NK-92 (cell line): ENCODE data around the gene SERPINE2.

Experiments
- DNase-seq: peaks from one replicate; lab custom pipeline; 2025; ENCODE audit not compliant: unreplicated experiment; lab: John Stamatoyannopoulos, UW

Gene SERPINE2, protein sequence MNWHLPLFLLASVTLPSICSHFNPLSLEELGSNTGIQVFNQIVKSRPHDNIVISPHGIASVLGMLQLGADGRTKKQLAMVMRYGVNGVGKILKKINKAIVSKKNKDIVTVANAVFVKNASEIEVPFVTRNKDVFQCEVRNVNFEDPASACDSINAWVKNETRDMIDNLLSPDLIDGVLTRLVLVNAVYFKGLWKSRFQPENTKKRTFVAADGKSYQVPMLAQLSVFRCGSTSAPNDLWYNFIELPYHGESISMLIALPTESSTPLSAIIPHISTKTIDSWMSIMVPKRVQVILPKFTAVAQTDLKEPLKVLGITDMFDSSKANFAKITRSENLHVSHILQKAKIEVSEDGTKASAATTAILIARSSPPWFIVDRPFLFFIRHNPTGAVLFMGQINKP

DNA sequence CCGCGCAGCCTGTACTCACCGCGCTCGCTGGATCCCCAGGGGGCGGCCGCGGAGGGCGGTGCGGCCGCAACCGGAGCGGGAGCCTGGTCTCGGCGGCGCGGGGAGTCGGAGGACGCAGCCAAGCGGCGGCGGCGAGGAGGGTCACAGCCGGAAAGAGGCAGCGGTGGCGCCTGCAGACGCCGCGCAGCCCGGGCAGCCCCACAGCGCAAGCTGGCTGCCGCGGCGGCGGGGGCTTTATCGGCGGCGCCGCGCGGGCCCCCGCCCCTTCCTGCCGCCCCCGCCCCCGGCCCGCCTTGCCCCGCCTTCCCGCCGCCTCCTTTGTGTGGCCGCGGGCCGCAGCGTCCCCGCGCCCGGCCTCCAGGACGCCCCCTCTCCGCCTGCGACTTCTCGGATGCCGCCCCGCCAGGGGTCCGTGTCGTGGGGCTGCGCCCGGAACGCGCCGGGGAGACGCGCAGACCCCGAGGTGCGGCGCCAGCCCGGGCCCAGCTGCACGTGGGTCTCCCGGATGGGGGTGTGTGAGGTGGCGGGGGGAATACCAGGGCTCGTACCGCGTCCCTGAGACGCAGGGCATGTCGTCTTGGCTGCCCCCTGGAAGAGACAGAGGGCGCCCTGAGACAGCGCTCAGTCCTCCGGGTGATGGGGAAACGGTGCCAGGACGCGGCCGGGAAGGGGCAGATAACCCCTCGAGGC is at the start of gene SERPINE2:
SERPINE2 (minus strand) TSS at position 207 of the 690 bp plus-strand sequence. CDS start 37,386 bp downstream, outside the sequence.
- no peak for DNase-seq

DNA sequence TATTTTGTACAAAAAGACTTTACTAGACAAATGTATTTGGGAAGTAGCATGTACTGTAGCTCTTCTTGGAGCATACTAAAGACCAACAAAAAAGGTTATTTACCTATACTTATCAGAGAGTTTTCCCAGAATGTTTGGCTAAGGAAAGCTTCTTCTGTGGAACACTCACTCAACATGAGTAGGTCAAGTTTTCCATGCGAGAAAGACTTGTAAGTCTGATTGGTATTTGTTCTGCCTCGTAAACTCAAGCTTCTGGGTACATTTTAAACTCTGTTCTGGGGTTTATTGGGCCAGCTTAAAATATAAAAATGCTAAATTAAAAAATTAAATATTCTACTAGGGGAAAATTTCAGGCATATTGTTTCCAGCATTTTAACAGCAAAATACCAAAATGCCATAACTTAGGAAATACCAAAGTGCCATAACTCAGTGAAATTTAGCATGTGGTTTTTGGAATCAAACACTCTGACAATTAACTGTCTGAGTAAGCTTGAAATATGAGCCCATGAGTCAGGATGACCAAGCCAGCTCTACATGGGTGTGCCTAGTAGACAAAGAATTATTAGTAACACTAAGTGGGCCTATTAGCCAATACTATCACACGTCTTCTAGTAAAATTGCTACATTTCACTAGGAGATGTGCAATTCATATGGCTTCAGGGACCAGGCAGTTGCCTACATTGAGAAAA is 47.3 kb upstream of the SERPINE2 start:
- no peak for DNase-seq

DNA sequence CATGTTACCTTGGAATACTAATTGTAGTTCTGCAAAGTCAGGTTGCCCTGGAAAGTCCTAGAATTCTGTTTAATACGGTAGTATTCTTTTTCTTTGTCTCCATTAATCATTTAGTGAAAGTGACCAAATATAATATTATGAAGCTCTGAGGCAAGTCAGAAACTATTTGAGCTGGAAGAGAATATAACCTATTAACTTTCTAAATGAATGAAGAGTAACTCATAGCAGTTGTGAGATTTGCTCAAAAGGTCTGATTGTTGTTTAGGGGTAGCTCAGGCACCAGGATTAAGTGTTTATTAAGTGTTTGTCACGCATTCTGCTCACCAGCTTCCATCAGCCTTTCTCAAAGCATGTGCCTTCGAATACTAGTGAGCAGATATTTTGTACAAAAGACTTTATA is 46.7 kb upstream of the SERPINE2 start:
- no peak for DNase-seq

DNA sequence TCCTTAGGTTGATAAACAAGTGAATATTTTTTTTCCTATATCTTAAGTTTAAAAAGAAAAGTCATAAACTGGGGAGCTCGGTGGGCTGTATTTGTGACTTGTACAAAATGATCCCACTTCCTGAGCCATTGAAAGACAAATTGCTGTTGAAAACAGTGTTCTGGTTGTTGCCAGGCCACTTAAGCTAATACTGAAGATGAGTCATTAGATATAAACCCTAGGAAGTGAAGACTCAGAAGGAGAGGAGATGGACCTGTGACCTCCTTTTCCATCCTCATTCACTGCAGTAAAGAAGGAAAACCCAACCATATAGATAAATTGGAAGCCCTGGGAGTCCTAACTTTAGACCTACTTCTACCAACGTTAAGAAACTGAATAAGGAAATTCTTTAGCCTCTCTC is 46.2 kb upstream of the SERPINE2 start:
- no peak for DNase-seq

DNA sequence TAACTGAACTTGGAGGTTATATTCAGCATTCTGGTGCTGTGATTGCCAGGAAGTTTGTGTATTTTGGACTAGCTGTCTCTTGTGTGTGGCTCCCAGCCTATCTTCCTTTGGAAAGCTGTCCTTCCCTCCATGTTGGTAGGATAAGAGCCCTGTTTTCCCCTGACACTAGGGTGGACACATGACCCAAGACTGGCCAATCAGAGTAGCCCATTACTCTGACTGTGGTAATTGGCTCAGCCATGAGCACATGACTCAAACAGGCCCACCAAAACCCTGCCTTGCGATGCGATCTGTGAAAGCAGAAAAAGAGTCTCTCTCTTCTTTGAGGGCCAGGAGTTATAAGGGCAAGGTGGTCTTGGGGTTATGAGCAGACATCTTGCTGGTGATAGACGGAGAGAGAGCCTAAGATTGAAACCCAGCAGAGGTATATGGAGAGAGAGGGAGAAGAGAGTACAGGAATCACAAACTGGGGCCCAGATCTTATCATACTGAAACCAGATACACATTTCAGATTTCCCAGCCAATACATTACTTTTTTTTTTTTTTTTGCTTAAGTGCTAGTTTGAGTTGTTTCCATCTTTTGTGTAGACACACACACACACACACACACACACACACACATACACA is 45.3 kb upstream of the SERPINE2 start:
- DNase-seq, result no peak

DNA sequence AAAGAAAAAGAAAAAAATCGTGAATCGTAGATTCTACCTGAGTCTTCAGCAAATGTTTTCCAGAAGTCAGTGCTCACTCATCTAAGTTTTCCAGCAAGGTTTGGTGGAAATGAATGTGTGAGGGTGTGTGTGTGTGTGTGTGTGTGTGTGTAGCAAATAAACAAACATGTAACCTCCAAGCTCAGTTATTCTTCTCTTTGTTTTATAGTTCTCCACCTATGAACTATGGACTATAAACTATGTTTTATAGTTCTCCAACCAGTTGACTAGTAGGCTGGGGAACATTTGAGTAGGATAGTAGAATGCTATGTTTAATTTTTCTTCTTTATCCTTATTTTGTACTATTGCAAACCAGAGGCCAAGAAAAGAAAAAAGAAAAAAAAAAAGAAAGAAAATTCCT is 44.6 kb upstream of the SERPINE2 start:
- no peak for DNase-seq

DNA sequence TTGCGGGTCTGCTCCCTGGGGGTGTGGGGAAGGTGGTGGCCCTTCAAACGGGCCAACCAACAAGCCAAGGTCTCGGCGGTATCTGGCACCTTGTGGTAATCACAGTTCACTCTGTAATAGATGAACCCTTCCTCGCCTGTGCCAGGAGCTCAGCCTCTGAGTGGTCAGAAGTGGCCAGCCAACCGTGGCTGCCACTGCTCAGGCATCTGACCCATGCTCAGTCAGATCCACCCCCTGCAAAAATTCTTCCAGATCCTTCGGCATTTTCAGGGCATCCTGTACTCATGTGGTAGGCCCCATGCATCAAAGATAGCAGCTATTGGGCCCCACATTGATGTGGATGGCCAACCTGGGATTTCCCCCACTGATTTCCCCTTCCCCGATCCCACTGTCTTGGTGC is 39.6 kb upstream of the SERPINE2 start:
- DNase-seq, result no peak

DNA sequence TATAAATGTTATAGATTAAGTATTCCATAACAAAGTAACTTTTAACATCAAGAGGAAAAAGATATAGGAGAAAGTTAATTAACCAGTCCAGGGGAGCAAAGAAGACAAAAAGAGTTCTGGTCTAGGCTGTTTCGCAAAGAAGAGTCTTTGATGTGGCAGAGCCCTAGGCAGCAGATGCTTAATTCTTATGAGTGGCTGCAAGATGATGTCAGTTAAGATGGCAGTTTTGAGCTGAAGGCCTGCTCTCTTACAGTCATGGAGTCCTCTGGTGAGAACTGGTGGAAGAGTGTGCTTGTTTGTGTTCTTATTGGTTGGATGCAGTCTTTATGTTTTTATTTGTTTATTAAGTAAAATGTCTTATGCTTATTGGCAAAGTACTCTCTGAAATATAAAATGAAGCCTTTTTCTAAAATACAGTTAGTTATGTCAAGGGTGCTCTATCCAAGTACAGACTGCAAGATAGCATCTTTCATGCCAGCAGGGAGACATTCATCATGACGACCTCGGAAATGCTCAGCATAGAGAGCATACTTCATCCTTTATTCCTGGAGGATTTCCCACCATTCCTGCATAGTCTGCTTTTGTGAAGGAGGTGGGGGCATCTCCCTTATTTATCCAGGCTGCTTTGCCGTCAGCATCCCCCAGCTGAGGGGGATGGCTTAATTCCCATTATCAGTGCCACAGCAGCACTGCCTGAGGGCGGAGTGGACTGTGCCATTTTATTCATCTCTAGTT is 38.9 kb upstream of the SERPINE2 start:
- no peak for DNase-seq

DNA sequence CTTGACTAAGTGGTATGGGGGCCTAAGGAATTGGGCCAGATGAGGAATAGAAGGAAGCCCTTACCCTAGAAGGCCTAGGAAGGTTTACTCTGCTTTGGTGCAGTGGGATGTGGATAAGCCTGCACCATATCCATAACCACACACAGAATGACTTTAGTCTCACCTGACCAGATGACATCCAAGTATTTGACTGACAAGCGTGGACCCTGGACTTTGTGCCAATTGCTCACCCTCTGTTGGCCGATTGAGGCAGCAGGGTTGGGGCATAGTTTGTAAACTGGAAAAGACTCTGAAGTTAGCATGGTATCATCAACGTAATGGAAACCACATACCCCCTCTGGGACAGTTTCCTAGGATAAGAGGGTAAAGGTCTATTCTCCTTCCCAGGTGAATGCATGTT is 36.5 kb upstream of the SERPINE2 start:
- no peak for DNase-seq

DNA sequence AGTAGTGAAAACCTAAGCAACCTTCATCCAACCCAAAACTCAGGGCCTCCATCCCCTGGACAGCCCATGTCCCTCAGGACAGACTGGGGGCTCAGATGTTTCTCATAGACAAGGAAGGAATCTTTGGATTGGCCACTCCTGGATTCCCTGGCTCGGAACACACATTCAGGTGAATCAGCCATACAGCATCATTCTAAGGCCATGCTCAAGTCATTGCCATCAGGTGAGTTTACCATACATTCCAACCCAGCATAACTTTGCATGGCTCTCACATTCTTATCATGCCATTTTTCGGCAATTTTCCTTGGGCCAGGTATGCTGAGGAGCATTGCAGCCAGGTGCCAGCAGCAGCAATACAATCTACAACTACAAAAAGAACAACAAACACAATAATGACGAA is 34.6 kb upstream of the SERPINE2 start:
- no peak for DNase-seq

DNA sequence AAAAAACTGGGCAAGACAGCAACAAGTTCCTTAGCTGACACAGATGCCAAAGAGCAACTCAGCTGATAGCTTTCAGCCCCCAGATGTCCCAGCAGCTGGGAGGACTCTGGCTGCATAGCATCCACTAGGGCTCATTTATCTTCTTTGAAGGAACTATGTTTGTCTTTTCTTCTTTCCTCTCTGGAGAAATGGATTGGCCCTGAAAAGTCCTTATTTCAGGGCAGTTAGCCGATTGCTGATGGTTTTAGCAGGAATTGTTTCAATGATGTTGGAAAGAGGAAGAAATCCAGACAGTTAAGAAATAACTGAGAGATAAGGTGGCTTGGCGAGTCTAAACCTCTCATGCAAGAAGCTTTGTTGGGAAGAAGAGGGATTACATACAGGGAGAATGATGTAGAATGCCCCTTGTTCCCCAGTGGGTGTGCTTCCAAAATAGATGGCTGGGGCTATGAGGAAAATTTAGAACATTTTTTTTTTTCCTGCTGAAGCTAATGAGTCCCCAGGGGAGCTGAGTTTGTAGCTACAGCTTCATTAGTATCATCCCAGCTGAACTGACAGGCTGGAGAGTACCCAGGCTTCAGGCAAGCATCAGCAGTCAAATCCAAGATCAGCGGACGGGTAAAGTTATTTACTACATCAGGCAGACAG is 33.6 kb upstream of the SERPINE2 start:
- DNase-seq, result no peak

DNA sequence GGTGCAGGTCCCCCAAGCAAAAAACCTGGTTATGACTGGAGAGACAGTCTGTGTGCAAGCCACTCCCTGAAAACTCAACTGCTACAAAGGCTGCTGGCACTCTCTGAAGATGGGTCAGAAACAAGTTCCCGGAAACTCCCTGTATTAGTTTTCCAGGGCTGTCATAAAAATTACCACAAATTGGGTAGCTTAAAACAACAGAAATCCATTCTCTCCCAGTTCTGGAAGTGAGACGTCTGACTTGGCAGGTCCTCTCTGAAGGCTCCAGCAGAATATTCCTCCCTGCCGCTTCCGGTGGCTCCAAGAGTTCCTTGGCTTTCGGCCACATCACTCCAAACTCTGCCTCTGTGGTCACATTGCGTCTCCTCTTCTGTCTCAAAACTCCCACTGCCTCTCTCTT is 30.1 kb upstream of the SERPINE2 start:
- no peak for DNase-seq

DNA sequence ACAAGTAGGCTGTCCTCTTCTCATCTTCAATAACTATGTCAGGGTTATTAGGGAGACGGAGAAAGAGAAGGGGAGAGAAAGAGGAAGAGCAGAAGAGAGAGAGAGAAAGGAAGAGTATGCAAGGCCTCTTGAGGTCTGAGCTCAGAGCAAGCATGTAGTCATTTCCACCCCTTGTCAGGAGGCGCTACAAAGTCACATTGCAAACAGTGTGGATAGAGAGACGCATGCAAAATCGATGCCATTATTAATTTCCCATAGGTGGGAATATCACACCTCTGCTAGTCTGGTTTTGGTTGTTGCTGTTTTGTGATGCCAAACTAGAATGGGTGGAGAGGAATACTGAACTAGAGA is 24.2 kb upstream of the SERPINE2 start:
- no peak for DNase-seq

DNA sequence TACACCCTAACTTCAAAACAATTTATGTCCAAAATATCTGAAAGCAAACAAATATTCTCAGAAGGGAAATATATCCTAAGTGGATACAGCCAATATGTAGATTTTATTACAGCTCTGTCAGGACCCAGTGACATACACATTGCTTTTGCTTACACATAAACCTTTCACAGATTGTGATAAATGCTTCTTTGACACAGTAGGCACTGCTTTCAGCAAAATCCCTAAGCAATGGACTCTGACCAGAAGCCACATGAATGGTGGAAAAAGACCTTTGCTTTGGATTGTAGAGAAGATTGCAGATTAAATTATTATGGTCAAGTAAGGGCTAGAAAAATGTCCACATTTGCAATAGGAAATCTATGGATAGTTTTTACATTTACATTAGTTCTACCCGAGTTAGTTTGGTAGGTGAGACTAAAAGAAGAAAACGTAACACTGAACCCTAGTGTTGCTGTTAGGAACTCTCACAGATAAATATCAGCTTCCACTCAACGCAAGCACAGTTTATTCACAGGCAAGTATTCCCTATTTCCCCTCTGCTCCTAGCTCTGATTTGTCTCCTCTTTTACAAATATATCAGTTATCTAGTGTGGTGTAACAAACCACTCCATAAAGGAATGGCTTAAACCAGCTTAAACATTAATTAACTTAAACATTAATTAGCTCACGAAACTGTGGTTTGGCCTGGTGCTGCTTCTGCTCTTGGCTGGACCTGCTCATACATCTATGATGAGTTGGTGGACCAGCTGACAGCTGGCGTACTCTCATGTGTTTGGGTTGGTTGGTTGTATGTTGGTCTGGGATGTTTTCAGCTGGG is 23.6 kb upstream of the SERPINE2 start:
- DNase-seq, result no peak

DNA sequence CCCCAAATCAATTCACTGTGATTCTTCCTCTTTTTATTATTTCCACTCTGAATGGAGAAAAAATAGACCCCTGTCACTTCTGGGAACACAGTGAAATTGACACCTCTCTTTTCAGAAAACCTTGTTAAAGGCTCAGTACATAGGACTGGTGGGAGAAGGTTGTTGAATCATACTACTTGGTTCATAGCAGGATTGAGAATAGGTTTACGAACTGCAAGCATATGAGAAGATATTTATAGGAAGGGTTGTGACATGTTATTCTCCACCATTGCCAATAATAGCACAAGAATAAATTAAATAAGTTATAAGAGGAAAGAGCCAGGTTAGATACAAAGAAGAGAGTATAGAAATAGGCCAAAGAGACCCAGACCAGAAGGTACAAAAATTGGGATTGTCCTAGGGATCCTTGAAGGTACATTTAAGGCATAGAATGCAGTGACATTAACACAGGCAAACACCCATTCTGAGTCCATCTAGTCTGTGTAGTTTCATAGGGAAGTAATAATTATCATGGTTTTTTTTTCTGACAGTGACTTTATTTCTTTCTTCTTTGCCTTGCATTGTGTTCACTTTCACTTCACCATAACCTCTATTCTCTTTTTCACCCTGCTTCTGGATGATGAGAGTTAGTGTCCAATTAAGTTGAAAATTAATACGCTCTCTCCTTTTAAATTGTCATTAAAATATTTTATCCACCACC is 21.8 kb upstream of the SERPINE2 start:
- DNase-seq, result no peak

DNA sequence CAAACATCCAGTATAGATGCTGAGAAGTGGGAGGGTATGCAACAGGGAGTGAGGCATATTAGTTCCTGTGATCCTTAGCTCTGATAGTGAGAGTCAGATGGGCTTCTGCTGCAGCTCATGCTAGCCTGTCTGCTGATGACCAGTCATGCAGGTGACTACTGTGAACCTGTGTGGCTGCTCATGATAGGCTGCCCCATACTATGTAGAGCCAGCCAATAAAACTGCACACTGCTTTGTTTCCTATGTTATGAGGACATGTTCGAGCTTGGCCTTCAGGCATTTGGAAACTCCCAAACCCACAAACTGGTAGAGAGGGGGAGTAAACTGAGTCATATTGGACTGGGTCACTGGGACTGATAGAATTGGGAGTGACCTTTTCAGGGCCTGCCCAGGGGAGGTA is 20.1 kb upstream of the SERPINE2 start:
- no peak for DNase-seq

DNA sequence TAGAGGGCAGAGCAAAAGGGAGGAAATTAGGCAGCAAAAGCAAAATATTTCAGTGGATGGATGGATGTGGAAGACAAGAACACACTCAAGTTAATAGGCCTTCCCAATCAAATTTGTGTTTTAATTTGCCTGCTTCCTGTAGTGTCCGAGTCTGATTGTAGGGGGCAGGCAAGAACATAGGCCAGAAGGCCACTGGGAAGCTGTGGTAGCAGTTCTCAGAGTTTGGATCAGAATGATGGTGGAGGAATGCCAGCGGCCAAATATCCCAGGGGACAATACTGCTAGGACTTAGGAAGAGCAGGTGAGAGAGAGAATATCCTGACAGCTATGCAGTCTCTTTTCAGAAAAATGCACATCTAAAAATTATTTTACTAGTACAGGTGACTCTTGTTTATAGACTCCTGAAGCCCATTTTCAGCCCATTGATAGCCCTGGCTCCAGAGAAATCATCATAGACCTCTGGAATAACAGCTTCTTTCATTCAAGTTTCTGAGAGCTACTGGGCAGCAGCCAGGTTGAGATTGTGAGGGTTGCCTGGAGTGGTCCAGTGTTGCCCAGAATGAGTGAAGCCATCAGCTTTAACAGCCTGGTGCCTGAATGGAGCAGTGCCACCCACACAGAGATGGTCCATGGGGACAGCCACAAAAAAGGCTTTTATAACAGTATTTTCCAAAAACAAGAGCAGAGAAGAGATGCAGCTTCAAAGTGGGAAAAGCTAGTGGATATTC is 19.1 kb upstream of the SERPINE2 start:
- no peak for DNase-seq

DNA sequence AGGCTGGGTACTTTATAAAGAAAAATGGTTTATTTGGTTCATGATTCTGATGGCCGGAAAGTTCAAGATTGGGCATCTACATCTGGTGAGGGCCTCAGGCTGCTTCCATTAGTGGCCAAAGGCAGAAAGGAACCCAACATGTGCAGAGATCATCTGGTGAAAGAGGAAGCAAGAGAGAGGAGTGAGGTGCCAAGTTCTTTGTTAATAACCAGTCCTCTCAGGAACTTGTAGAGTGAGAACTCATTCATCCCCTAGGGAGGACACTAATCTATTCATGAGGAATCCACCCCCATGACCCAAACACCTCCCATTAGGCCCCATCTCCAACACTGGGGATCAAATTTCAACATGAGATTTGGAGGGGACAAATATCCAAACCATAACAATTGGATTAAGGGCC is 17.8 kb upstream of the SERPINE2 start:
- no peak for DNase-seq
